HG03558 (cell line): Measurements from ENCODE around the gene COMMD10.
"Not testable (repeated sequence)": the region's sequence is repeated elsewhere in the genome, so short reads cannot be mapped to it uniquely, and the experiment has no call there.

Experiments used
- ATAC-seq: cut with Tn5 transposase; IDR thresholded peaks from one replicate; pipeline ENCODE4 v1.9.1; 2021; ENCODE audit warnings: moderate number of reproducible peaks; ENCODE audit not compliant: unreplicated experiment; ENCODE audit errors: extremely low read depth

COMMD10 gene

DNA sequence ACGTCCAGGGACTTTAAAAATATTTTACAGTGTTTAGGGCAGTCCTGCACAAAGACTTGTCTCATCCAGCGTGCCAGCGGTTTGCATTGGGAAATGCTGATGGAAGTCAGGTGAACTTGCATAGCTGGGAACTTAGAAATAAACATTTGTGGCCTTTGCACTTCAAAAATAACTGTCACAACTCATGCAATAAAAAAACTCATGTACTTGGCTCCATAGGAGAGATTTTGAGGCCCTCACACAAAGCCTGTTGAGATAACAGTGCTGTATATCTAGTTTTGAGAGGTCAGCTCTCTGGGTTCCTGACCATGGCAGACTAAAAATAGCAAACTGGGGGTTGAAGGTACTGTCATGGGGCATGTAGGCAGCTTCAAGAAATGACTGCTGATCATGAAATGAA, 5.5 kb downstream of the COMMD10 start:
- no peak for ATAC-seq

DNA sequence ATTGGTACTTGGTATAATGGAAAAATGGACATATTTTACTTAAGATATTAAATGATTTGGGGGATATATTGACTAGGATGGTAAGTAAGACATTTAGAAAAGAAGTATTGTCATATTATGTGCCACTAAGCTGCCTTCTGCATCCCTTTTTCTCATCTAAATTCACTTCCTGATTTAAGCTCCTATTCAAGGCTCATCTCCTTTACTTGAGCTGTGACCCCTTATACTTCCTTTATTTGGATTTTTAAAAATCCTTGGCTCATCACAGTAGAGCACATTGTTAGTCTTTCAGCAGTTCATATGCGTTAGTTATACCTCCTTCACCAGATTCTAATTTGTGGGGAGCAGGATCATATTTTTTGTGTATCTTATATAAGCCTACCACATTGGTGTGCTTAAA, 6.6 kb downstream of the COMMD10 start:
- ATAC-seq = no peak

DNA sequence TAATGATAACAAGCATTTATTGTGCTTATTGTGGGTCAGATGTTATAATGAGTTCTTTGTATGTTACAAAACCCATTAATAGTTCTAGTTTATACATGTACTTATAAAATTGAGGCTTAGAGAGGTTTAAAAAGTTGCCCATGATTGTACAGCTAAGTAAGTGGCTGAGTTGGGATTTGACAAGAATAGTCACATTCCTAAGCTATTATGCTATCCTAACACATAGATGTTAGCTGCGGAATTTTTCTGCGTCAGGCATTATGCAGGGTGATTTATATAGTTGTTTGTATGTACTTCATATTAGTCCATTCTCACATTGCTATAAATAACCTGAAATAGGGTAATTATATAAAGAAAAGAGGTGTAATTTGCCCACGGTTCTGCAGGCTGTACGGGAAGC, 12.5 kb downstream of the COMMD10 start:
- no peak for ATAC-seq

DNA sequence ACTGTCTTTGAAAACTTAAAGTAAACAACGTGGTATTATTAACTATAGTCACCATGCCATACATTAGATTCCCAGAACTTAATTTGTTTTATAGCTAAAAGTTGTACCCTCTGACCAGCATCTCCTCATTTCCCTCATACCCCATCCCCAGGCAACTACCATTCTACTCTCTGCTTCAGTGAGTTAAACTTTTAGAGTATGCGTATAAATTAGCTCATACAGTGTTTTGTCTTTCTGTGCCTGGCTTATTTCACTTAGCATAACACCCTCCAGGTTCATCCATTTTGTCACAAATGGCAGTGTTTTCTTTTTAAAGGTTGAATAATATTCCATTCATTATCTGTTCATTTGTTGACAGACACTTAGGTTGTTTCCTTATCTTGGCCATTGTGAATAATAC, 14.2 kb downstream of the COMMD10 start:
- no peak for ATAC-seq

DNA sequence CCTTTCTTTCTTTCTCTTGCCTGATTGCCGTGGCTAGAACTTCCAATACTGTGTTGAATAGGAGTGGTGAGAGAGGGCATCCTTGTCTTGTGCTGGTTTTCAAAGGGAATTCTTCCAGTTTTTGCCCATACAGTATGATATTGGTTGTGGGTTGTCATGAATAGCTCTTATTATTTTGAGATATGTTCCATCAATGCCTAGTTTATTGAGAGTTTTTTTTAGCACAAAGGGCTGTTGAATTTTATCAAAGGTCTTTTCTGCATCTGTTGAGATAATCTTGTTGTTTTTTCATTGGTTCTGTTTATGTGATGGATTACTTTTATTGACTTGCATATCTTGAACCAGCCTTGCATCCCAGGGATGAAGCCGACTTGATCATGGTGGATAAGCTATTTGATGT, 20.1 kb downstream of the COMMD10 start:
- ATAC-seq = not testable (repeated sequence)

DNA sequence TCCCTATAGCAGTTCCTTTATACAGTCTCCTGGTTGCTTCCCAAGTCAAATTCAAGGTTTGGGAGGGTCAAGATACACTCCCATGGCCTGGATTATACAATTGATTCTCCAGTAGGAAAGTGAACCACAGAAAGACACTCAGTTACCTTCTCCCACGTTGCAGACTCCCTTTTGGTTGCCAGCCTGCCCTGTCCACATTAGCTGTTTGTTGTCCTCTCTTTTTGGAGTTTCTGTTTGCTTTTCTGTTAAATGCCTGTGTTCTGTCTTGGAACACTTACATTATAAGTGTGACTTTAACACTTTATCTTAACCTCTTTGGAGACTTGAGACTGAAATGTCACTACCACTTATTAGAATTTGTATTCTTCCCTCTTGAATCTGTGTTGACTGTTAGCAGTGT, 30.3 kb downstream of the COMMD10 start:
- ATAC-seq = no peak

DNA sequence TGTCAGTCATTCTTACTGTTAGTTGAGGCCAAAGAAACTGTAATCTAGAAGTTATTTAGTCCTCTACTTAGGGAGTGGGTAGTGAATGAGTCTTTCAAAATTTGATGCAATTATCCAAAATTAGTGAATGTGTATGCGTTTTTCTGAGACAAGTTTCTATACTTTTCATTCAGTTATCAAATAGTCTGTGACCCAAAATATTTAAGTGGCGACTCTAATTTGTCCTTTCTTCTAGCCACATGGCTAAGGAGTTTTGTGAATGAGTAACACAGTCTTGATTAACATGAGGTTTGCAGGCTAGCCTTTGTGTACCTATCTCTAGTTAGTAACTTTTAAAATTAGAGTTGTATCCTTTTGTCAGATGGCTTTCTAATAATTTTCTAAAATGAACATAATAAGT, 45.6 kb downstream of the COMMD10 start:
- ATAC-seq = no peak

DNA sequence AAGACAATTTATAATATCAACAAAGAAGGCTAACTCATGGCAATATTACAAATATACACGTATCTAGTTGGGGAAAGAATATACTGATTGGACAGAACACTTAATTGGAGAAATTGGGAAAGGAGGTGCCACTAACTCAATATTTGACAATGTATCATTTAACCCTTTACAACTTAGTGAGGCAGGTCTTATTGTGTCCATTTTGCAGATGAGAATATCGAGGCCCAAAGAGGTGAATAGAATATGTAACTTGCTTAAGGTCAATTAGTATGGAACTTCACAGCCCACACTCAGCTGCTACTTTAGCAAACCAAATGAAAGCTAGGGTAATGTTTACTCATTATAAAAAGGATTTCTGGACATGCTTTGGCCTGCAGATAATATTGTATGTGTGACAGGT, 46.2 kb downstream of the COMMD10 start:
- ATAC-seq = no peak

DNA sequence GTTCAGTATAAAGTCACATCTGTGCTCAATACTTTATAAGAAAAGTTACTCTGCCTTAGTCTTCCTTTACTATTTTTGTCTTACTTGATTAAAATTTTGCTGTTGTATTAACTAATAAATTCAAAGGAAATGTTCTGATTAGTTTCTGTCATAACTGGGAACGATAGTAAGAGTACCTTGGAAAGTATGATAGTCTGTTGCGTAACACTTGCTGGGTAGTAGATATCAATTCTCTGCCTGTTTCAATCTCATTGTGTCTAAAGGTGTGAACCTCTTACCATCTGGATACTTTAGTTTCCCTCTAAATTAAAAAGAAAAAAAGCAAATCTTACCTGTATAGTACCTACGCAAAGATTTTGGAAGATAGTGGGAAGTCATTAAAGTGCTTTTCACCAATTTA, 48.5 kb downstream of the COMMD10 start:
- no peak for ATAC-seq

DNA sequence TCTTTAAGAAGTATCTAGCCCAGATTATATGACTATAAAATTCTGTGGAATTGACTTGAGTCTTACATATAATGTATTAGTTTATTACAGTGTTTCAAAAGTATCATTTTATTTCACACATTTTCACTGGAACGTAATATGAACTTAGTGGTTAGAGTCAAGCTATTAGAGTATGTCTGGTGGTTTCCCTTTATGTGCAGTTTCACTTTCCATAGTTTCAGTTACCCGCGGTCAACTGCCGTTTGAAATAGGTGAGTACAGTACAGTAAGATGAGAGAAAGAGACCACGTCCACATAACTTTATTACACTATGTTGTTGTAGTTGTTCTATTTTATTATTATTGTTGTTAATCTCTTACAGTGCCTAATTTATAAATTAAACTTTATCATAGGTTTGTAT, 50.5 kb downstream of the COMMD10 start:
- ATAC-seq = peak; percentile 99

DNA sequence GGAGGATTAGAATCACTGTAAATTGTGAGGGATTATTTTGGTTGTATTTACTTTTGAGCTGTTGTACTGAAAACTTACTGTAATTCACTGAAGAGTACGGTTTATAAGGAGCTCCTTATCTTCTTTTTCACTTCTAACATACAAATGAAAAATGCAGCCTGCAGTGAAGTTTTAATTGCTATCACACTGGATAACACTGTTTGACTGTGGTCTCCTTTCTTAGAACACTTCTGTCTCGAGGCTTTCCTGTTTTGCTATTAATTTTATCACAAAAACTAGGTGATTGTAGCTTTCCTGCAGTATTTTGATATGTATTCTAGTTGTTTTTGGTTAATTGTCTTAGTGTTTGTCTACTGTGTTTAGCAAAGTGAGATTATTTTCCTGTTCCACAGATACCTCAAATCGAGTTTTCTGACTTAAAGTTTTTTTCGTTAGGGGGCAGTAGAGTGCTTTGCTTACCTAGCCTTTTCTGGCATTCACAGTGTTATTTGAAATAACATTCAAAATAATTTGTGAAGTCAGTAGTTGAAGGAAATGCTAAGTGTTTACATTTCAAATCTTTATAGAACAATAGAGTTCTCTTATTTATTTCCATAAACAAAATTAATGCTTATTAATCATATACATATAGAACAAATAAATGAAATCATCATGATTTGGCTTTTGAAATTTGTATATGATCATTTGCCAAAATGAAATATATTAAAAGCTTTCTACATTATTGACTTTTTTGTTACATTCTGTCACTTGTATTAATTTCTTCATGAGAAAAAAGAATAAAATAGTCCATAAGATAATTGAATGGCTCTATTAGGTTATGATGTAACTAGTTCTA, 52.9 kb downstream of the COMMD10 start:
- ATAC-seq = no peak

DNA sequence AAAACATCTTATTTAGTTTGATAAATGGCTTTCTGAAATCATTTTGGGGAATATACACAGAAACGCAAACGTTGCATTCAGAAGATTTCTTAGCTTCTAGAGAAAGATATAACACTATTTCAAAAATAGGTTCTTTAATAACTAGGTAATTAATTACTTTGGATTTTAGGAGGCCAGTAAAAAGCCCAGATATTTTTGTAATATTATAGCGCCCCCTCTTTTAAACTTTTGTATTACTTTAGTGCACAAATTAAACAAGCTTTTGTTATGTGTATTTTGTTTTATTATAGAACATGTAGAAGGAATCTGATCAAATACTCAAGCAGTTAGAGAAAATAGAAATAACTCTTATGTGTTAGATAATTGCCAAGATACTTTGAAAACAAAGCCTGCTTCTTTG, 57.7 kb downstream of the COMMD10 start:
- ATAC-seq = no peak

DNA sequence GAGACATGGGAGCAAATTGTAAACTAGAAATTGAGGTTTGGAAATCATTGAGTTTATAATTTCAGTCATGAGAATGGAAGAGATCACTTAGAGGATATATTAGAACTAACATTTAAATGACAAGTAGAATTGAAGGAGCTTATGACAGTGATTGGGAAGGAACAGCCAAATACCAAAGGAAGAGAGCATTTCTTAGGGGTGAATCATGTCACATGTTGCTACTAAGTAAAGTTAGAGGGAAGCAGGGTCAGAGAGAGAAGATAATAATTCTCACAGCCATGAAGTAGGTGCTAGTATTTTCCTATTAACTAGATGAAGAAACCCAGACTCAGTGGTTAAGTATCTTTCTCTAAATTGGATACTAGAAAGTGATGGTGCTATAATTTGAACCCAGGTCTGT, 59.3 kb downstream of the COMMD10 start:
- ATAC-seq = no peak

DNA sequence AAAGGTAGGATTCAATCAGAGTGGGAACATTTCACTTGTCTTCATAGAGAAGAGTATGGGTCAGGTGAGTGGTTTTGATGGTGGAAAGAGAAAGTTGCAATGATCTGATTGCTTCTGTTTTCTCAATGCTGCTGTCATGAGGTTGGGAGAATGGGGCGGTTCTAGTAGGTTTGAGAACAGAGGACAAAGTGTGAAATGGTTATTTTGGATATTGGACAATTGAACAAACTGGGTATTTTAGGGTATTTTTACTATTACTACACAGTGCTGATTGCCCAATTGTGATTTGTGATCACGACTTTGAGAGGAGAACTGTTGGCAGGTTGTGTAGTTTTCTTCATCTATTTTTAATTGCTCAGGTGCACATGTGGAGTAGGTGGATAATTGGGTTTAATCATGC, 60.2 kb downstream of the COMMD10 start:
- no peak for ATAC-seq

DNA sequence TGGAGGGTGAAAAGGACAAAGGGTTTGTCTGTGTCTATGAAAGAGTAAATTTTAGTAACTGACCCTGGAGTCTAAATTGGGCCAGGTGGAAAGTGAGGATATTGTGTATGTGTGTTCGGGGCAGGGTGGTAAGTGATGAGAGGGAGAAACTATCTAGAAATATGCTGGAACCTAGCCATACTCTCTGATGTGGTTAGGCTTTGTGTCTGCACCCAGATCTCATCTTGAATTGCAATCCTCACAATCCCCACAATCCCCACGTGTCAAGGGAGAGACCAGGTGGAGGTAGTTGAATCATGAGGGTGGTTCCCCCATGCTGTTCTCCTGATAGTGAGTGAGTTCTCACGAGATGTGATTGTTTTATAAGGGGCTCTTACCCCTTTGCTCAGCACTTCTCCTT, 60.6 kb downstream of the COMMD10 start:
- ATAC-seq = no peak

DNA sequence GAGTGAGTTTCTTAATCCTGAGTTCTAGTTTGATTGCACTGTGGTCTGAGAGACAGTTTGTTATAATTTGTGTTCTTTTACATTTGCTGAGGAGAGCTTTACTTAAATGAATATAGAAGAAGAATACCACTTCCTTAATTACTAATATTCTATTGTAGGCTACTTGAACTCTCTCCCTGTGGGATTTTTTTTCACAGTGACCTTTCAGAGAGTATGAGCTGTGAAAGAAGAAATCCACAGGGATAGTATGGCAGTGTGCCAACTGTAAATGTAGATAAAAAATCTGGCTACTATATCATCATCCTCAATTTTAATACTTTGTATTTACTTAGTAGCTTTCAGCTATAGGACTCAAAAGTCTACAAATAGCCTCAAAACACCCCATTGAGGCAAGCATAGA, 67.3 kb downstream of the COMMD10 start:
- no peak for ATAC-seq

DNA sequence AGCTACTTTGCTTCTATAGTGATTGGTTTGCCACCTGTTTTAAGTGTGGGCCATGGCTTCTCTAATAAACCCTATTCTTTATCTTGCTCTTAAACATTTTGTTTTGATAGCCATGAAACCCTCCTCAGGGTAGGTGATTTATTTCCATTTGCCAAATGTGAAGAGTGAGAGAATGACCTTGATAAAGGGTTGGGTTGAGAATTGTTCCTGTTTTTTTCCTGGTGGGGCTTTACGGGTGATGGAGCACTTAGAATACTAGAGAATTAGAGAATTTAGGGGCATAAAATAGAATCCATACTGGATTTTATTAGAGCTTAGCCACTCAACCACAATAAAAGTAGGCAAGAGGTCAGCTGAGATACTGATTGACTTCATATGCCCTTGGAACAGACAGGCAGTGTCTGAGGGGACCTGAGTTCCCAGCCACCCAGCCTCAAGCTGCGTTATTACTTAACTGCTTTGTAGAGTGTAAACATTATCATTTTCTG, 68.9 kb downstream of the COMMD10 start:
- ATAC-seq = no peak

DNA sequence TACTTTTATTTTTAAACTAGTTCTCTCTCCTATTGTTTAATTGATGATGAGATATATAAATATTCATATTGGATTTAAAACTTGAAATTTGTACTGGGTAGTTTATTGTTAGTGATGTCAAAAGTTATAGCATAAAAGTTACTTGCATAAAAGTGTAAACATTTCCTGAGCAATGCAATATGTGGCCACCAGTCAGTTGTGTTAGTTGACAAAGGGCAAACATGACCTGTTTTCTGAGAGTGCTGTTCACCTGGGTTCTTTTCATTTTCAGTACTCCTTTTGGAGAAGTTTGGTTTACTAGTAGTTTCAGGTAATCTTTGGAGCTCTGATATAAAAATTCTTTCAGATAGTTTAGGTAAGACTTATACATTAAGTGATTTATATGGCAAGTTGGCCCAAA, 69.4 kb downstream of the COMMD10 start:
- ATAC-seq = no peak

DNA sequence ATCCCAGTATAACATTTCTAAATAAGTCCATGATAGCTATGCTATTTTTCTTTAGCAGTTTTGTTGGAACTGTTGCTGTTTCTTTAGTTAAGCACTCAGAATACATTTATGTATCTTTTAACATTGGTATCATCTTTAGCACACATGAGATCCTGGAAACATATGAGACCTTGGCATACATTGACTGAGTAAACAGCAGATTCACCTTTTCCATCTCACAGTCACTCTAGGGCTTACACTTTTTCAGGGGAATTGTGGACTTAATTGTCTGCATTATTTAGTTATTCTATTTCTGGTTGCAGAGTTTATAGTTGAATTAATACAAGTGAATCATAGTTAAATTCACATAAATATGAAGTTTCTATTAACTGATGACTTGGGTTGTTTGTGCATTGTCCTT, 70.1 kb downstream of the COMMD10 start:
- no peak for ATAC-seq

DNA sequence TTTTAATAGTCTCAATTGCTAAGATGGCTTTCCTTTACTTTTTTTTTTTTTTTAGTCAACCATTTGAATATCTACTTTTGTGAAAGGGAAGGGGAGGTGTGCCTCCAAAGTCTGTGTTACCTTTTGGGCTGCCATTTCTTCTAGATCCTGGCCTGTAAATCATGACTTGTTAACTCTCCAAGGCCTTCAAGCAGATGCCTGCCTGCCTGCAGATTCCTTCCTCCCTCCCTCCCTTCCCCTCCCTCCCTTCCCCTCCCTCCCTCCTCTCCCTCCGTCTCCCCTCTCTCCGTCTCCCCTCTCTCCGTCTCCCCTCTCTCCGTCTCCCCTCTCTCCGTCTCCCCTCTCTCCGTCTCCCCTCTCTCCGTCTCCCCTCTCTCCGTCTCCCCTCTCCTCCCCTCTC, 73.1 kb downstream of the COMMD10 start:
- no peak for ATAC-seq

DNA sequence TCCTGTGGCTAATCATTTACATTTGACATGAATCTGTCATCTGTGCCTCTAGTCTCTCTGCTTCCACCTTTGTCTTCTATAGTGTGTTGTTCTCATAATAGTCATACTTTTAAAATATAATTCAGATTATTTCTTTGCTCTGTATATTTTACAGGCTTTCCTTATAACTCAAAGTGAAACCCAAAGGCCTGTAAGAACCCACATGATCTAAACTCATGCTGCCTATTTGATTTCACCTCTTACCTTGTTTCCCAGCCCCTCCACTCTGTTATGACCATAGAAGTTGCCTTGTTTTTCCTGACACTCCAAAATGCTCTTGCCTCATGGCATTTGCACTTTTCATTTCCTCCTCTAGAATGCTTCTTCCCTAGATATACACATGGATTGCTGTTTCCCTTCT, 74.2 kb downstream of the COMMD10 start:
- no peak for ATAC-seq

DNA sequence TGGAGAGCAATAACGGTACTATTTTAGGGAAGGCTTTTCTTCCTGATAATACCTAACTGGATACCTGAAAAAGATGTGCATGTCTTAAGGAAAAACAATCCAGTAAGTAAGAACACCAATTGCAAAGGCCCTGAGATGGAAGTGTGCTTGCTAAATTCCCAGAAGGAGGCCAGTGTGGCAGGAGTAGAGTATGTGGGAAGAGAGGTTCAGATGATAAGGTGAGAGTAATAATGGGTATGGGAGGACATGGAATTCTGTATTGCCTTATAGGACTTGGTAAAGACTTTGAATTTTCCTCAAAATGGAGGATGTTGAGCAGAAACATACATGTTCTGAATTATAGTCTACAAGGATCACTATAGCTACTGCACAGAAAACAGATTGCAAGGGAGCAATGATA, 89.3 kb downstream of the COMMD10 start:
- ATAC-seq = no peak
